ENCODE results near the gene LAMB1. TPM values are rescaled to one million over a fixed set of nuclear protein-coding genes. Genes with fewer than 3 reads are reported as not detected.
"Not testable (repeated sequence)": the region's sequence is repeated elsewhere in the genome, so short reads cannot be mapped to it uniquely, and the experiment has no call there.

Gene LAMB1
- total RNA-seq, 1 experiment from 2014 or later = 240 TPM

- Mint-ChIP-seq H3K27ac (ENCODE audit: unreplicated experiment) (no peak overlapping the region), H3K4me1 (ENCODE audit: low read depth, unreplicated experiment) (no peaks in the 10 kb centered on the region), H3K36me3 (ENCODE audit: insufficient read depth, unreplicated experiment) (peaks cover 56% of the 10 kb centered on the region), H3K9me3 (ENCODE audit: low read depth, unreplicated experiment) (no peaks in the 10 kb centered on the region), H3K4me3 (ENCODE audit: low read depth, unreplicated experiment) (no peak overlapping the region), H3K27me3 (ENCODE audit: unreplicated experiment) (no peaks in the 10 kb centered on the region)
- CTCF ChIA-PET = no interaction called here
- no peak for DNase-seq
- intact Hi-C loops (cut with micrococcal nuclease; ENCODE audit: unreplicated experiment) = no loop called here
- no TSS peak for BruUV-seq (replicated peaks)
- no peak for TF ChIP-seq CTCF (IDR thresholded peaks at IDR 0.05; ENCODE audit: unreplicated experiment)
Measured at GRCh38 chr7:107960272-107960671, 42.7 kb downstream of the LAMB1 start.

GRCh38 chr7:107959527-107959898 is 43.4 kb downstream of the LAMB1 start:
- no peak for DNase-seq
- H3K27me3 Mint-ChIP-seq (ENCODE audit: unreplicated experiment) = no peaks in the 10 kb centered on the region
- intact Hi-C loops (cut with micrococcal nuclease; ENCODE audit: unreplicated experiment) = no loop called here
- H3K4me1 Mint-ChIP-seq (ENCODE audit: low read depth, unreplicated experiment) = no peaks in the 10 kb centered on the region
- BruUV-seq (replicated peaks) = no TSS peak
- H3K27ac Mint-ChIP-seq (ENCODE audit: unreplicated experiment) = no peak overlapping the region
- peaks cover 50% of the 10 kb centered on the region for H3K36me3 Mint-ChIP-seq (ENCODE audit: insufficient read depth, unreplicated experiment)
- CTCF ChIA-PET = interaction anchor here (0.6 kb wide), 1 partner anchor 106 kb away, joined by 8 read pairs; no protein-coding TSS in a partner anchor
- no peak for TF ChIP-seq CTCF (IDR thresholded peaks at IDR 0.05; ENCODE audit: unreplicated experiment)
- no peak overlapping the region for H3K4me3 Mint-ChIP-seq (ENCODE audit: low read depth, unreplicated experiment)
- no peaks in the 10 kb centered on the region for H3K9me3 Mint-ChIP-seq (ENCODE audit: low read depth, unreplicated experiment)

- H3K27me3 Mint-ChIP-seq (ENCODE audit: unreplicated experiment) = no peaks in the 10 kb centered on the region
- CTCF ChIA-PET = interaction anchor here (0.6 to 0.8 kb wide), 2 partner anchors 106 to 593 kb away, joined by 3 to 8 read pairs; no protein-coding TSS in a partner anchor
- intact Hi-C loops (cut with micrococcal nuclease; ENCODE audit: unreplicated experiment) = no loop called here
- DNase-seq = no peak
- H3K4me1 Mint-ChIP-seq (ENCODE audit: low read depth, unreplicated experiment) = no peaks in the 10 kb centered on the region
- H3K27ac Mint-ChIP-seq (ENCODE audit: unreplicated experiment) = no peak overlapping the region
- H3K4me3 Mint-ChIP-seq (ENCODE audit: low read depth, unreplicated experiment) = no peak overlapping the region
- H3K36me3 Mint-ChIP-seq (ENCODE audit: insufficient read depth, unreplicated experiment) = peaks cover 48% of the 10 kb centered on the region
- no peak for TF ChIP-seq CTCF (IDR thresholded peaks at IDR 0.05; ENCODE audit: unreplicated experiment)
- no peaks in the 10 kb centered on the region for H3K9me3 Mint-ChIP-seq (ENCODE audit: low read depth, unreplicated experiment)
- no TSS peak for BruUV-seq (replicated peaks)
Measured at GRCh38 chr7:107958764-107959526, 44.0 kb downstream of the LAMB1 start.

- no peak overlapping the region for H3K27ac Mint-ChIP-seq (ENCODE audit: unreplicated experiment)
- TF ChIP-seq CTCF (IDR thresholded peaks at IDR 0.05; ENCODE audit: unreplicated experiment) = no peak
- no peaks in the 10 kb centered on the region for H3K9me3 Mint-ChIP-seq (ENCODE audit: low read depth, unreplicated experiment)
- CTCF ChIA-PET = no interaction called here
- no TSS peak for BruUV-seq (replicated peaks)
- DNase-seq = no peak
- intact Hi-C loops (cut with micrococcal nuclease; ENCODE audit: unreplicated experiment) = no loop called here
- H3K36me3 Mint-ChIP-seq (ENCODE audit: insufficient read depth, unreplicated experiment) = peaks cover 47% of the 10 kb centered on the region
- H3K27me3 Mint-ChIP-seq (ENCODE audit: unreplicated experiment) = no peaks in the 10 kb centered on the region
- no peaks in the 10 kb centered on the region for H3K4me1 Mint-ChIP-seq (ENCODE audit: low read depth, unreplicated experiment)
- no peak overlapping the region for H3K4me3 Mint-ChIP-seq (ENCODE audit: low read depth, unreplicated experiment)
Measured at GRCh38 chr7:107957436-107957835, 45.5 kb downstream of the LAMB1 start.

GRCh38 chr7:107956950-107957349 is 46.0 kb downstream of the LAMB1 start:
- CTCF ChIA-PET; H3K27me3 Mint-ChIP-seq (ENCODE audit: unreplicated experiment); H3K27ac Mint-ChIP-seq (ENCODE audit: unreplicated experiment); DNase-seq; BruUV-seq (replicated peaks); intact Hi-C loops (cut with micrococcal nuclease; ENCODE audit: unreplicated experiment); H3K9me3 Mint-ChIP-seq (ENCODE audit: low read depth, unreplicated experiment); H3K4me1 Mint-ChIP-seq (ENCODE audit: low read depth, unreplicated experiment); H3K4me3 Mint-ChIP-seq (ENCODE audit: low read depth, unreplicated experiment): not testable (repeated sequence)
- peaks cover 44% of the 10 kb centered on the region for H3K36me3 Mint-ChIP-seq (ENCODE audit: insufficient read depth, unreplicated experiment)

Measured in Calu3 (cell line).